ENCODE results near the gene ZNF333.

DNA sequence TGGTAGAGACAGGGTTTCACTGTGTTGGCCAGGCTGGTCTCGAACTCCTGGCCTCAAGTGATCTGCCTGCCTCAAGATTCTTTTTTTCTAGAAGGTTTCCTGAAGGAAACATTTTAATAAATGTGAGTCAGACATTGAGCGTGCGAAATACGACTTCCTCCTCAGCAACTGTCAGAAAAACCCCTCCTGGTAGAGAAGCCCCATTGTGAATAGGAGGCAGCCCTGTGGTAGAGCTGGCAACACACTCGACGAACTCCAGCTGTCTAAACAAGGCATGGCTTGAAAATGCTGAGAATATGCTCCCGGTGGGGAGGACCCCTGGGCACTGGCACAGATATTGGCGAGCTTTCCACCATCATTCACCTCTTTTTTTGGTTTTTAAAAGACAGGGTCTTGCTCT lies 9.8 kb downstream of the ZNF333 start:
- TF ChIP-seq, protein P1, sequence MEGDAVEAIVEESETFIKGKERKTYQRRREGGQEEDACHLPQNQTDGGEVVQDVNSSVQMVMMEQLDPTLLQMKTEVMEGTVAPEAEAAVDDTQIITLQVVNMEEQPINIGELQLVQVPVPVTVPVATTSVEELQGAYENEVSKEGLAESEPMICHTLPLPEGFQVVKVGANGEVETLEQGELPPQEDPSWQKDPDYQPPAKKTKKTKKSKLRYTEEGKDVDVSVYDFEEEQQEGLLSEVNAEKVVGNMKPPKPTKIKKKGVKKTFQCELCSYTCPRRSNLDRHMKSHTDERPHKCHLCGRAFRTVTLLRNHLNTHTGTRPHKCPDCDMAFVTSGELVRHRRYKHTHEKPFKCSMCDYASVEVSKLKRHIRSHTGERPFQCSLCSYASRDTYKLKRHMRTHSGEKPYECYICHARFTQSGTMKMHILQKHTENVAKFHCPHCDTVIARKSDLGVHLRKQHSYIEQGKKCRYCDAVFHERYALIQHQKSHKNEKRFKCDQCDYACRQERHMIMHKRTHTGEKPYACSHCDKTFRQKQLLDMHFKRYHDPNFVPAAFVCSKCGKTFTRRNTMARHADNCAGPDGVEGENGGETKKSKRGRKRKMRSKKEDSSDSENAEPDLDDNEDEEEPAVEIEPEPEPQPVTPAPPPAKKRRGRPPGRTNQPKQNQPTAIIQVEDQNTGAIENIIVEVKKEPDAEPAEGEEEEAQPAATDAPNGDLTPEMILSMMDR (IDR thresholded peaks at IDR 0.05; ENCODE audit: extremely low read depth in 1 of 2, insufficient read depth in 1 of 2, low read depth in 1 of 2, low read length in 2 of 2): no peak
- TF ChIP-seq FOS (IDR thresholded peaks at IDR 0.05; ENCODE audit: borderline replicate concordance, insufficient read depth, low read length): no peak
- no peak for TF ChIP-seq EZH2 (IDR thresholded peaks at IDR 0.05; ENCODE audit: borderline replicate concordance, low read depth, low read length, severe bottlenecking)
- TF ChIP-seq, protein P2, sequence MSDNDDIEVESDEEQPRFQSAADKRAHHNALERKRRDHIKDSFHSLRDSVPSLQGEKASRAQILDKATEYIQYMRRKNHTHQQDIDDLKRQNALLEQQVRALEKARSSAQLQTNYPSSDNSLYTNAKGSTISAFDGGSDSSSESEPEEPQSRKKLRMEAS (IDR thresholded peaks at IDR 0.05; ENCODE audit: insufficient read depth, insufficient read length): no peak
- no peak for TF ChIP-seq POLR2AphosphoS5 (IDR thresholded peaks at IDR 0.05; ENCODE audit: insufficient read depth, low read depth, low read length)
- no peak for TF ChIP-seq POLR2A (IDR thresholded peaks at IDR 0.05; ENCODE audit: low read depth, low read length)
